Chondrocyte (in vitro differentiated cells): ENCODE data around the gene NYNRIN. TPM values are rescaled to one million over a fixed set of nuclear protein-coding genes. Genes with fewer than 3 reads are reported as not detected.
A peak's percentile ranks its signal among the peaks of the same experiment; 100 is the strongest.
"Not testable (repeated sequence)": the region's sequence is repeated elsewhere in the genome, so short reads cannot be mapped to it uniquely, and the experiment has no call there.

Experiments used
- DNase-seq: peaks from one replicate; pipeline ENCODE4 v3.0.0; 2021; ENCODE audit warnings: mixed read lengths, low spot score
- H3K27ac Mint-ChIP-seq: one replicate; pipeline ENCODE4 v1.8.0; 2021; ENCODE audit warnings: mild to moderate bottlenecking, moderate library complexity, mixed read lengths; ENCODE audit not compliant: unreplicated experiment
- H3K27me3 Mint-ChIP-seq: 2 replicates; pipeline ENCODE4 v1.8.0; 2021; ENCODE audit warnings: low read depth, mixed read lengths
- H3K36me3 Mint-ChIP-seq: 2 replicates; pipeline ENCODE4 v1.8.0; 2021; ENCODE audit warnings: low read depth, mixed read lengths
- H3K4me1 Mint-ChIP-seq: 2 replicates; pipeline ENCODE4 v1.8.0; 2021; ENCODE audit warnings: low read depth, mild to moderate bottlenecking, mixed read lengths
- H3K4me3 Mint-ChIP-seq: one replicate; pipeline ENCODE4 v1.8.0; 2021; ENCODE audit warnings: mild to moderate bottlenecking, moderate library complexity, mixed read lengths; ENCODE audit not compliant: unreplicated experiment
- H3K9me3 Mint-ChIP-seq: 2 replicates; pipeline ENCODE4 v1.8.0; 2021; ENCODE audit warnings: low read depth, mixed read lengths
- CTCF ChIP-seq: fragments of 200-600 bp; sonication (generic); IDR thresholded peaks from 2 replicates; pipeline ENCODE4 v1.5.0; 2021; ENCODE audit warnings: antibody characterized with exemption, mild to moderate bottlenecking, moderate library complexity
- total RNA-seq: library from RNA; stranded (reverse); gene quantifications from 3 replicates; pipeline ENCODE4 v1.2.1, GENCODE V29; 2021

Gene NYNRIN
- total RNA-seq, 1 donor from 2014 or later: 21.0 TPM

- H3K4me3 Mint-ChIP-seq: peak overlapping the region; percentile 88
- H3K27me3 Mint-ChIP-seq: no peaks in the 10 kb centered on the region
- peak overlapping the region; percentile 98 for H3K27ac Mint-ChIP-seq
- no peaks in the 10 kb centered on the region for H3K9me3 Mint-ChIP-seq
- peaks cover 28% of the 10 kb centered on the region for H3K4me1 Mint-ChIP-seq
- no peak for DNase-seq
- no peak for TF ChIP-seq CTCF
- peaks cover 4% of the 10 kb centered on the region for H3K36me3 Mint-ChIP-seq
Measured at GRCh38 chr14:24443053-24443665, 44.4 kb downstream of the NYNRIN start.

- Mint-ChIP-seq H3K9me3 (peaks cover 15% of the 10 kb centered on the region), H3K36me3 (peaks cover 25% of the 10 kb centered on the region)
- H3K4me3 Mint-ChIP-seq, H3K27me3 Mint-ChIP-seq, DNase-seq, H3K4me1 Mint-ChIP-seq, H3K27ac Mint-ChIP-seq: not testable (repeated sequence)
Measured at GRCh38 chr14:24450828-24451227, 52.0 kb downstream of the NYNRIN start.

GRCh38 chr14:24456980-24457379 is 58.2 kb downstream of the NYNRIN start:
- DNase-seq: no peak
- no peak for TF ChIP-seq CTCF
- Mint-ChIP-seq H3K36me3 (peaks cover 27% of the 10 kb centered on the region), H3K4me1 (no peaks in the 10 kb centered on the region), H3K9me3 (peaks cover 30% of the 10 kb centered on the region), H3K4me3 (no peak overlapping the region), H3K27me3 (no peaks in the 10 kb centered on the region), H3K27ac (no peak overlapping the region)

GRCh38 chr14:24458736-24459135 is 59.9 kb downstream of the NYNRIN start:
- TF ChIP-seq CTCF: no peak
- H3K9me3 Mint-ChIP-seq: peaks cover 25% of the 10 kb centered on the region
- no peak overlapping the region for H3K4me3 Mint-ChIP-seq

GRCh38 chr14:24459331-24459730 is 60.5 kb downstream of the NYNRIN start:
- H3K9me3 Mint-ChIP-seq: peaks cover 19% of the 10 kb centered on the region
- H3K4me3 Mint-ChIP-seq: no peak overlapping the region
- H3K27ac Mint-ChIP-seq: no peak overlapping the region
- DNase-seq: no peak
- TF ChIP-seq CTCF: no peak
- no peaks in the 10 kb centered on the region for H3K4me1 Mint-ChIP-seq
- peaks cover 13% of the 10 kb centered on the region for H3K36me3 Mint-ChIP-seq
- H3K27me3 Mint-ChIP-seq: no peaks in the 10 kb centered on the region

More at GRCh38 chr14:24458736-24459135, 59.9 kb downstream of the NYNRIN start:
- Mint-ChIP-seq H3K36me3 (peaks cover 18% of the 10 kb centered on the region), H3K27ac (no peak overlapping the region), H3K4me1 (no peaks in the 10 kb centered on the region), H3K27me3 (no peaks in the 10 kb centered on the region)
- no peak for DNase-seq

- Mint-ChIP-seq H3K27ac (no peak overlapping the region), H3K9me3 (peaks cover 19% of the 10 kb centered on the region), H3K36me3 (peaks cover 8% of the 10 kb centered on the region), H3K27me3 (no peaks in the 10 kb centered on the region), H3K4me3 (no peak overlapping the region), H3K4me1 (no peaks in the 10 kb centered on the region)
- no peak for DNase-seq
- no peak for TF ChIP-seq CTCF
Measured at GRCh38 chr14:24461336-24461735, 62.5 kb downstream of the NYNRIN start.
